GM12878 (cell line): ENCODE measurements around the gene ANAPC2. TPM values are rescaled to one million over a fixed set of nuclear protein-coding genes. Genes with fewer than 3 reads are reported as not detected.

ENCODE experiments used
- E4F1 ChIP-seq: fragments of 450-650 bp; IDR thresholded peaks from 2 replicates; pipeline ENCODE4 v1.6.1; 2018; ENCODE audit warnings: borderline replicate concordance, mild to moderate bottlenecking; ENCODE audit not compliant: partially characterized antibody
- IRF3 ChIP-seq: fragments of 450-650 bp; IDR thresholded peaks from 2 replicates; pipeline ENCODE4 v1.6.1; 2014; ENCODE audit warnings: mild to moderate bottlenecking
- NFYA ChIP-seq: IDR thresholded peaks from 2 replicates; pipeline ENCODE4 v1.6.1; 2011; ENCODE audit warnings: low read depth, mild to moderate bottlenecking, low read length, improper control_type of control experiment, borderline replicate concordance
- POLR2A ChIP-seq: IDR thresholded peaks from 2 replicates; pipeline ENCODE4 v1.6.1; 2011; ENCODE audit warnings: low read depth, mild to moderate bottlenecking, low read length
- POLR2AphosphoS2 ChIP-seq: IDR thresholded peaks from 2 replicates; pipeline ENCODE4 v1.6.1; 2011; ENCODE audit warnings: low read depth, mild to moderate bottlenecking, low read length, improper control_type of control experiment, moderate library complexity
- RBBP5 ChIP-seq: fragments of 200-600 bp; sonication (generic); conservative IDR thresholded peaks from 2 replicates; pipeline ENCODE4 v1.6.1; 2016
- SUZ12 ChIP-seq: fragments of 200-600 bp; sonication (generic); IDR thresholded peaks from one replicate; pipeline ENCODE4 v1.6.1; 2018; ENCODE audit warnings: antibody characterized with exemption, mild to moderate bottlenecking; ENCODE audit not compliant: unreplicated experiment
- ZBED1 ChIP-seq: IDR thresholded peaks from 2 replicates; pipeline ENCODE4 v1.6.1; 2016; ENCODE audit warnings: borderline replicate concordance
- ZBTB4 ChIP-seq: fragments of 450-650 bp; formaldehyde crosslinking; IDR thresholded peaks from 2 replicates; pipeline ENCODE4 v1.4.0; 2022; ENCODE audit warnings: mild to moderate bottlenecking, moderate library complexity
- polyA plus RNA-seq, 11 experiments: library from polyadenylated mRNA; depleted of rRNA in 4 of 11; unstranded in 6 of 11; stranded (reverse) in 5 of 11; fragments of >200 nt; fragmentation: Nextera tagmentation in 4 of 11; fragmentation: Illumina TruSeq in 1 of 11; extraction: Ambion mirVana in 4 of 11; extraction: Trizol in 1 of 11; gene quantifications; 1 replicate in 1 of 11; 2 replicates in 10 of 11; pipeline versions ENCODE4 v1.2.1 to v1.2.3, GENCODE V29; 2011 to 2016; ENCODE audit warnings: inconsistent platforms in 2 of 11, missing spikeins in 2 of 11, low read depth in 1 of 11
- total RNA-seq, 4 experiments: library from RNA; depleted of rRNA in 3 of 4; stranded (reverse); fragments of >200 nt in 3 of 4; fragmentation: Illumina TruSeq in 1 of 4; extraction: Trizol in 1 of 4; gene quantifications; 2 replicates each; pipeline versions ENCODE4 v1.2.1 to v1.2.3, GENCODE V29; 2013 to 2021
- TF ChIP-seq, protein P1 (sequence below): fragments of 450-650 bp; IDR thresholded peaks from 2 replicates; pipeline ENCODE4 v1.6.1; 2017; ENCODE audit warnings: mild to moderate bottlenecking, low read depth, inconsistent platforms; ENCODE audit not compliant: poor library complexity, severe bottlenecking
- TF ChIP-seq, protein P2 (sequence below): IDR thresholded peaks from 2 replicates; pipeline ENCODE4 v1.6.1; 2012; ENCODE audit warnings: low read depth, low read length, improper control_type of control experiment
- TF ChIP-seq, protein P3 (sequence below), 3 experiments: IDR thresholded peaks in 2 of 3; conservative IDR thresholded peaks in 1 of 3; 2 replicates each; pipeline ENCODE4 v1.5.1; 2011; ENCODE audit warnings: low read depth in 3 of 3, low read length in 3 of 3, mild to moderate bottlenecking in 3 of 3, control low read depth in 2 of 3, moderate library complexity in 2 of 3, inconsistent platforms in 1 of 3, mixed read lengths in 1 of 3; ENCODE audit not compliant: control insufficient read depth in 2 of 3, insufficient read depth in 1 of 3; ENCODE audit errors: extremely low read depth in 1 of 3
- TF ChIP-seq, protein P4 (sequence below): fragments of 450-650 bp; IDR thresholded peaks from 2 replicates; pipeline ENCODE4 v1.6.1; 2017; ENCODE audit warnings: low read depth, mild to moderate bottlenecking, moderate library complexity

The ANAPC2 gene
- total and polyA plus RNA-seq, 10 of the 15 experiments (the other 5 are each of a cell fraction or from before 2014, with no cell fraction given): 0.03 to 65.2 (median 20.5) TPM

DNA sequence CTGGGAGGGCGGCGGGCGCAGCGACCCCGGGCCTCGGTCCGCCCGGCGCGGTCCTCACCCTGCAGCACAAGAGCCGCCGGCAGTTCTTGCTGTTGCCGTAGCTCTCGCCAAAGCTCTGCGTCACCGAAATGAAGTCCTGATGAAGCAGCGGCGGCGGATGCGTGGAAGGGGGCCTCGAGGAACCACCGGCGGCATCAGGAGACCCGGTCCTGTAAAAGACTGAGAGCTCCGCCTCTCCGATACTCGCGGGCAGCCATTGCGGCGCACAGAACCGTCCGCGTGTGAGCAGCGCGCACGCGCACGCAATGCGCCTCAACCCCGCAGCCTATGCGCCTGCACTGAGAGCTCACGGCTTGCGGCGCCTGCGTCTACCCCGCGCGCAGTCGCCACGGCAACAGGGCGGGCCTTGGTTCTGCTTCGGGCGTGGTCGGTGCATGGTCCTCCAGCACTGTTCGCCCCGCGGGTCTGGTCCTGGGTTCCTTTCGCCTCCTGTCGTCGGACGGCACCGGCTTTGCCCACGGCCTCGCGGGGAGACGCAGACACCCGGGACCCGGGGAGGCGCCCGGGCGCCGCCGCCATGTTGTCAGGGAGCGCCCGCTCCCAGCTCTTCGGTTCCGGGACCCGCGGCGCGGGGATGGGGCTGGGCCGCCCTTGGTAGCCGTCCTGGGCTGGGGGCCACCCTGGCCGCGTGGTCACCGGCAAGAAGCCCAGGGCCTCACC is 58.7 kb downstream of the ANAPC2 start (continued):
- TF ChIP-seq, protein P1, sequence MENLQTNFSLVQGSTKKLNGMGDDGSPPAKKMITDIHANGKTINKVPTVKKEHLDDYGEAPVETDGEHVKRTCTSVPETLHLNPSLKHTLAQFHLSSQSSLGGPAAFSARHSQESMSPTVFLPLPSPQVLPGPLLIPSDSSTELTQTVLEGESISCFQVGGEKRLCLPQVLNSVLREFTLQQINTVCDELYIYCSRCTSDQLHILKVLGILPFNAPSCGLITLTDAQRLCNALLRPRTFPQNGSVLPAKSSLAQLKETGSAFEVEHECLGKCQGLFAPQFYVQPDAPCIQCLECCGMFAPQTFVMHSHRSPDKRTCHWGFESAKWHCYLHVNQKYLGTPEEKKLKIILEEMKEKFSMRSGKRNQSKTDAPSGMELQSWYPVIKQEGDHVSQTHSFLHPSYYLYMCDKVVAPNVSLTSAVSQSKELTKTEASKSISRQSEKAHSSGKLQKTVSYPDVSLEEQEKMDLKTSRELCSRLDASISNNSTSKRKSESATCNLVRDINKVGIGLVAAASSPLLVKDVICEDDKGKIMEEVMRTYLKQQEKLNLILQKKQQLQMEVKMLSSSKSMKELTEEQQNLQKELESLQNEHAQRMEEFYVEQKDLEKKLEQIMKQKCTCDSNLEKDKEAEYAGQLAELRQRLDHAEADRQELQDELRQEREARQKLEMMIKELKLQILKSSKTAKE: no peak
- TF ChIP-seq, protein P2, sequence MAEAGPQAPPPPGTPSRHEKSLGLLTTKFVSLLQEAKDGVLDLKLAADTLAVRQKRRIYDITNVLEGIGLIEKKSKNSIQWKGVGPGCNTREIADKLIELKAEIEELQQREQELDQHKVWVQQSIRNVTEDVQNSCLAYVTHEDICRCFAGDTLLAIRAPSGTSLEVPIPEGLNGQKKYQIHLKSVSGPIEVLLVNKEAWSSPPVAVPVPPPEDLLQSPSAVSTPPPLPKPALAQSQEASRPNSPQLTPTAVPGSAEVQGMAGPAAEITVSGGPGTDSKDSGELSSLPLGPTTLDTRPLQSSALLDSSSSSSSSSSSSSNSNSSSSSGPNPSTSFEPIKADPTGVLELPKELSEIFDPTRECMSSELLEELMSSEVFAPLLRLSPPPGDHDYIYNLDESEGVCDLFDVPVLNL: no peak
- TF ChIP-seq POLR2AphosphoS2: peak; percentile 67
- peak; percentile 83 for TF ChIP-seq POLR2A
- no peak for TF ChIP-seq NFYA
- no peak for TF ChIP-seq IRF3
- TF ChIP-seq, protein P3, sequence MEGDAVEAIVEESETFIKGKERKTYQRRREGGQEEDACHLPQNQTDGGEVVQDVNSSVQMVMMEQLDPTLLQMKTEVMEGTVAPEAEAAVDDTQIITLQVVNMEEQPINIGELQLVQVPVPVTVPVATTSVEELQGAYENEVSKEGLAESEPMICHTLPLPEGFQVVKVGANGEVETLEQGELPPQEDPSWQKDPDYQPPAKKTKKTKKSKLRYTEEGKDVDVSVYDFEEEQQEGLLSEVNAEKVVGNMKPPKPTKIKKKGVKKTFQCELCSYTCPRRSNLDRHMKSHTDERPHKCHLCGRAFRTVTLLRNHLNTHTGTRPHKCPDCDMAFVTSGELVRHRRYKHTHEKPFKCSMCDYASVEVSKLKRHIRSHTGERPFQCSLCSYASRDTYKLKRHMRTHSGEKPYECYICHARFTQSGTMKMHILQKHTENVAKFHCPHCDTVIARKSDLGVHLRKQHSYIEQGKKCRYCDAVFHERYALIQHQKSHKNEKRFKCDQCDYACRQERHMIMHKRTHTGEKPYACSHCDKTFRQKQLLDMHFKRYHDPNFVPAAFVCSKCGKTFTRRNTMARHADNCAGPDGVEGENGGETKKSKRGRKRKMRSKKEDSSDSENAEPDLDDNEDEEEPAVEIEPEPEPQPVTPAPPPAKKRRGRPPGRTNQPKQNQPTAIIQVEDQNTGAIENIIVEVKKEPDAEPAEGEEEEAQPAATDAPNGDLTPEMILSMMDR (IDR thresholded peaks at IDR 0.05 in 2 of 3, conservative IDR thresholded peaks at IDR 0.05 in 1 of 3; ENCODE audit: control insufficient read depth in 2 of 3, extremely low read depth in 1 of 3, insufficient read depth in 1 of 3, low read depth in 3 of 3, low read length in 3 of 3): no peak
- TF ChIP-seq, protein P4, sequence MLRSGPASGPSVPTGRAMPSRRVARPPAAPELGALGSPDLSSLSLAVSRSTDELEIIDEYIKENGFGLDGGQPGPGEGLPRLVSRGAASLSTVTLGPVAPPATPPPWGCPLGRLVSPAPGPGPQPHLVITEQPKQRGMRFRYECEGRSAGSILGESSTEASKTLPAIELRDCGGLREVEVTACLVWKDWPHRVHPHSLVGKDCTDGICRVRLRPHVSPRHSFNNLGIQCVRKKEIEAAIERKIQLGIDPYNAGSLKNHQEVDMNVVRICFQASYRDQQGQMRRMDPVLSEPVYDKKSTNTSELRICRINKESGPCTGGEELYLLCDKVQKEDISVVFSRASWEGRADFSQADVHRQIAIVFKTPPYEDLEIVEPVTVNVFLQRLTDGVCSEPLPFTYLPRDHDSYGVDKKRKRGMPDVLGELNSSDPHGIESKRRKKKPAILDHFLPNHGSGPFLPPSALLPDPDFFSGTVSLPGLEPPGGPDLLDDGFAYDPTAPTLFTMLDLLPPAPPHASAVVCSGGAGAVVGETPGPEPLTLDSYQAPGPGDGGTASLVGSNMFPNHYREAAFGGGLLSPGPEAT: no peak
- no peak for TF ChIP-seq E4F1
- no peak for TF ChIP-seq ZBTB4 (CRISPR knock-in tag)
- no peak for TF ChIP-seq RBBP5
- TF ChIP-seq ZBED1: no peak
- TF ChIP-seq SUZ12: no peak
